Measurements from ENCODE around the gene PCSK1.

The PCSK1 gene

DNA sequence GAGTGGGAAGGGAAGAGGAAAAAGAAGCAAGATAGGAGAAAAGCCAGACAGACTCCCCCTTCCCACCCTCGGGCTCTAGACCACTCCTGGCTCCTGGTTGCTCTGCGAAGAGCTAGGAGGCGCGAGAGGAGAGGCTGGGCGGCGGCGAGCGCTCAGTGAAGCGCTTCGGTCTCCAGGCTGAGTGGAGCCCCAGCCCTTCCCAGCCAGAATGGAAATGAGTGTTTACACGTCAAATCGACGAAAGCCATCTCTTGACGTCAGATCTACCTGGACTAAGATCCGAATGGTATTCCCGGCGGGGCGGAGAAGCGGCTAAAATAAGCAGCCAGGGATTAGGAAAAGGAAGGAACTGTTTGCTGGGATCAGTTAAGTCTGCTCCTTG lies at the start of gene PCSK1:
PCSK1 (minus strand) TSS at position 183 of the 382 bp plus-strand sequence. CDS start 206 bp downstream, outside the sequence.
- DNase-seq (ENCODE audit: low spot score): peak; percentile 12

DNA sequence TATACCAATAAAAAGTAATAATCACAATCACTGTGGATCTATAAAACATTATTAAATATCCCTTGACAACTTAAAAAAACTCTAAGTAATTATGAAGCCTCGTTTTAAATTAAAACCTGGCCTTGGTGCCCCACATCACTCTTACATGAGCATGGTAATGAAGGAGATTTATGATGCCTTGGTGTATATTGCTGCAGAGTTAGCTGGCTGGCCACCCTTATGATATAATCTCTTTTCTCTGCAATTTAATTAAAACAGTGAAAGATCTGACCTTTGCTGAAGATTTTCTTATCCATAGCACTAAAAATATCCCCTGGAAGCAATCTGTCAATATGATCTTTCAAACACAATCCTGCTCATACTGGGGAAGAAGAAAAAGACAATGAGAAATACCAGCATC lies 48.8 kb upstream of the PCSK1 start:
- DNase-seq (ENCODE audit: low spot score): no peak

DNA sequence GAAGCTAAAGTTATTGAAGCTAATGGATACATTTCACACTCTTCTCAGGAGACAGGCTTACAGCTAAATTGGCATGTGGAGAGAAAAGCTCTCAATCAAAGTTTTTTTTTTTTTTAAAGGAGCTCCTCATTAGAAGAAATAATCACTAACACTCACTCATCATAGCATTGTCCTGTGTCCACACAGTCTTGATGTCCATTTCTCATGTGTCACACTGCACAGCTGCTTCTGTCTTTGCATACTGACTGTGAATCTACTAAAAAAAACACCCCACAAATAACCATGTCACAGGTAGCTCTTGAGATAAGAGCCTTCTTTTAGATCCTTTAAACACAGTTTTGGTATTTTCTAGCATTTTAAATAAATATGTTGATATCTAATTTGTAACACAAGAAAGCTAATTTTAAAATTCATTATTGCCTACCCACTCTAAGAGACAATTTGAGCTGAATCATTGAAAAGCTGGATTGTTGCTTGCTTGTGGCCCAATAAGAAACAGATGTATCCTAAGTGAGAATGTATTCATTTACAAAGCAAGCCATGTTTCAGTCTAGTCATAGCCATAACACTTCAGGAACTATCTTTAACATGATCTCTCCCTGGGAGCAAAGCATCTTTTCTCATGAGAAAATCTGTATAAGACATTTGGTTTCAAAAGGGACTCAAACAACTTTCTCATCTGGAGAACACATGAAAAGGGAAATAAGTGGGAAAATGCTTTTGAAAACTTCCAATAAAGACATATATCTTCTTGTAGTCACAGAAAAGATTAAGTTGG lies 48.1 kb upstream of the PCSK1 start:
- no peak for DNase-seq (ENCODE audit: low spot score)

DNA sequence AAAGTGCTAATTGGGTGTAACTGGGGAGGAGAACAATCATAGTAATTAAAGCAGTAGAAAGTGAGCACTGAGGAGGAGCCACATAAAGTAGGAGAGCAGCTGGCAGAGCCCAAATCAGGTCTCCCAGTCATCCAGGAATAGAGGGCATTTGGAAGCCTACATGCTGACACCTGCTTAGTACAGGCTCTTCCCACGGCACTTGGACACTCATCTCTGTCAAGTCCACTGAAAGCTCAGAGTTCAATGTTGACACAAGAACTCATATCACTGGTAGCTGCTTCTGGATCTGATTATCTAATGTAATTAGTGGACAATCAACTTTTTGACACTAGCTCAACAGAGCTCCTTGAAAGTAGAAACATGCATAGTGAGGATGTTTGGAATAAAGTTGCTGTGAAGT lies 45.9 kb upstream of the PCSK1 start:
- DNase-seq (ENCODE audit: low spot score): no peak

DNA sequence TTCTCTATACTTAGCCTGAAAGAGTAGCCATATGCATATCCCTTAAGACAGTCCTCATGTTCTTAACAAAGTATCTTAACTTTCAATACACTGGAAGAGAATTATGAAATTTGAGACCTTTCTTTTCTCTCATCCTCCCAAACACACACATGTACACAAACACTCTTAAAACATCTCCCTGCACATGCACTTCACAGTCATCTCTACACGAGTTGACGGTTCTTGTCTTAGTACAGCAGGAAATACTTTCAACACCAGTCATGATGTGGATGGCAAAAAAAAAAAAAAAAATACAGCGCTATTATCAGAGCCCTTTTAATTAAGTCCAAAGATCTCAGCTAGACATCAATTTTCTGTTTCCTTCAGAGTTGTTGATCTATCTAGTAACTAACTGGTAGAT lies 43.6 kb upstream of the PCSK1 start:
- no peak for DNase-seq (ENCODE audit: low spot score)

DNA sequence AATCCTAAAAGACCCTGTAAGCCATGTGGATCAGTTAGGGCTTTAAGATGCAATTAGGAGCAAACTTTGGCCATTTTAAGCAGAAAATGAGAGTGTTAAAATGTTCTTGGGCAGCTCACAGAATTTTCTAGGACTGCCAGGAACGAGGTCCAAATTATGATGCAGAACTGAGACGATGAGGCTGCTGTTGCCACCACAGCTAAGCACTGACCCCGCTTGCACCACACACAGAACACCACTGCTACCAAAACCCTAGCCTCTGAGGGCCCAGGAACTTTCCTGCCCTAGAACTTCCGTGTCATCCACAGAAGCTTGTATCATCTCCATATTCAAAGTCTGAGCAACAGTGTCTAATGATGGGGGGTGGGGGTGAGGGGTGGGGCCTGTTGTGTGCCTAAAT lies 41.0 kb upstream of the PCSK1 start:
- DNase-seq (ENCODE audit: low spot score): no peak

DNA sequence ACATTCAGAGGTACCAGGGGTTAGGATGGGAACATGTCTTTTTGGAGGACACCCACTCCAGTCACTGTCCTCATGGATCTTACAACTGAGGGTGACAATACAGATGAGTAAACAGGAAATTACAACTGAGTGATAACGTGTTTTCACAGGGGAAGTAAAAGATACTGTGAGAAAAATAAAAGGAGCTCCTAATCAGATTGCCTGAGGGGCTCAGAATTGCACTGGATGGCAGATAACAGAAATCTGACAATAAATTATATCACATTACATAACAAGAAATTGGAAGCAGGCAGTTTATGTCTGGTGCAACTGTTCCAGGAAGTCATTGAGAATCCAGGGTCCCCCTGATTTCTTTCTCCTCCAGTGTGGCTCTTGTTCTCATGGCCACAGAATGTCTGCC lies 40.1 kb upstream of the PCSK1 start:
- DNase-seq (ENCODE audit: low spot score): no peak

DNA sequence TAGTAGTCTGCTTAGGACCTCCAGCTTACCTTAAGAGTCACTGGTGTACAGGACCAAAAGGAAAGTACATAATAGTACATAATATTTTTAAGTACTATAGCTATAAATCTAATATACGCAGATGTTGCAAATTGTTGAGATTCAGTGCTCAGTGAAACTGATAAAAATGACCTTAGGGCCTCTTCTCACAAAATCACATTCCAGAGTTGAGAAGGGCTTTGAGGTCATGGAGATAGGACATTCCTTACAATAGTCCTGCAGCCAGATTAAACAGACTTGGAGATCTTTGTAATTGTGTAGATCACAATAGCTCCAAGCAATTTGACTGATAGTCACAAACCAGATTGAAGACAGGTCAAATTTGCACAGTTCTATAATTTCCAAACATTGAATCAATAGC lies 37.7 kb upstream of the PCSK1 start:
- DNase-seq (ENCODE audit: low spot score): no peak

DNA sequence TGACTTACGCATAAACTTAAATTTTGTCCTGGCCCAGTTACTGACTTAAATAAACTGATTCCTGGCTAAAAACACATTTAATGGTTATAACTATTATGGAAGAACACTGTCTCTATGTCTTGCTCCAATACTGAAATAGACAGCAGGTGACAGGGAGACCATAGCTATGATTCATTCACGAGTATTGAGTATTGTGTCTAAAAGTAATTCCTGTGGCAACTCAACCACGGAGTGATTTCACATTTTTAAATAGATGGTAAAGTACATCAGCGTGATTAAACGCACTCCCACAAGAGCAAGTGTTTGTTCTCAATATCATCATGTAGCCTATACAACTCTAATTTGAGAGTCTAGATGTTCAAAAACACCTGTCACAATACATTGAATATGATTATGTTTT lies 35.9 kb upstream of the PCSK1 start:
- DNase-seq (ENCODE audit: low spot score): no peak

DNA sequence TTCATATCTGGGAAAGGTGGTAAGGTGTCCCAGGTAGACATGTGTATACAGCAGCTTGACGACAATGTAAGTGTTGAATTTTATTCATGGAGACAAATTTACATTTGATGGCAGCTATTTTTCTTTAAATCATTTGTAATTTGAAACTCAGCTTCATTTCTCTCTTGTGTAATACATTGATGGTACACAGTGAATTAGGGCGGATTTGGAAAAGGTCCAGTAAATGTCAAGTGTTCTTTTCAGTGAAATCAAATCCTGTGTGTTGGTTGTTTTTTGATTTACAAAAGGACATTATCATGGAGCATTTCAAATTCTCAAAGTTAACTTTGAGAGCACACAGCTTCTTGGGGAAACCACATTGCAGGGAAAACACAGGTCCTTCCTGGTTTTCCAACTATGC lies 30.0 kb upstream of the PCSK1 start:
- no peak for DNase-seq (ENCODE audit: low spot score)

DNA sequence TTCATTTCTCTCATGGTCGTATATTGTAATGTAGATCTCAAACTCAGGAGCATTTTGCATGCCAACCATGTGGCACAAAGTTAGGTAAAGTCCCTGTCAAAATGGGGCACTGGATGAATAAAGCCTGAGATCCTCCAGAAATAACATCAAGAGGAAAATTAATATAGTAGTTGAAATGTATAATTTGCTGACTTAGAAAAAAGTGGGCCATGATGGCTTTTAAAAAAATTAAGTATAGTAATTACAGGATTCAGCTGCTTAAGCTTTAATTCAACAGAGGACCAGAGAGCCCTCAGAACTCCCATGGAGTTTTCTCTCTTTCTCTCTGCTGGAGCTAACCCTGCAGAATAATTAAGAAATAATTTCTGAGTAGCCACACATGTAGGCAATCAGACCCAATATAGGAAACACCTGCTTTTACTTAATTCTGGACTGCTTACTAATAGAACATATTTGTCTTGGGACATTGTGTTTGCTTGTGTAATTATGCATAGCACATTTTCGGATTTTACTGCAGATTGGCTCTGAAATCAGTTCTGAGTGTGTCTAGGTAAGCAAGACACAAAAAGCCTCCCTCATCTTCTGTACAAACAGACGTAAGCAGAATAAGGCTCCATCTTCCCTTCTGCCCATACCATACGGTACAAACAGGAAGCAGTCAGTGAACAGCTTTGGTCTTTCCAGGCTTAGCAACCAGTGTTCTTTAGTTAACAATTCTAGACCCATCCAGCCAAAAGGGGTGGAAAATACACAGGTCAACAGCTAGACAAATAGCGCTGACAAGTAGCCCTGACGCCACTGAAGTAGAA lies 26.5 kb upstream of the PCSK1 start:
- DNase-seq (ENCODE audit: low spot score): no peak

DNA sequence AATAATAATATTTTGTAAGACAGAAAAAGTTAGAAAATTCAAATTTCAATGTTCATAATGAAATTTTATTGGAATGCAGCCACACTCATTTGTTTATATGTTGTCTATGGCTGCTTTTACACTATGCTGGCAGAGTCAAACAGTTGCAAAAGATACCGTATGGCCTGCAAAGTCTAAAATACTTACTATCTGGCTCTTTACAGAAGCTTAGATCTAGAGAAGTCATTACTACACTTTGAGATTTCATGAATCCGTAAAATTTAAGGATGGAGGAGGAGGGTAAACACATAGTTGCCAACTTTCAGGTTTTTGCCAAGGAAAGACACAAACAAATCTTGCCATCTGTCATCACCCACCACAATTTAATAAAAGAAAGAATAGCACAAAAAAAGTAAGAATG lies 25.1 kb upstream of the PCSK1 start:
- no peak for DNase-seq (ENCODE audit: low spot score)

DNA sequence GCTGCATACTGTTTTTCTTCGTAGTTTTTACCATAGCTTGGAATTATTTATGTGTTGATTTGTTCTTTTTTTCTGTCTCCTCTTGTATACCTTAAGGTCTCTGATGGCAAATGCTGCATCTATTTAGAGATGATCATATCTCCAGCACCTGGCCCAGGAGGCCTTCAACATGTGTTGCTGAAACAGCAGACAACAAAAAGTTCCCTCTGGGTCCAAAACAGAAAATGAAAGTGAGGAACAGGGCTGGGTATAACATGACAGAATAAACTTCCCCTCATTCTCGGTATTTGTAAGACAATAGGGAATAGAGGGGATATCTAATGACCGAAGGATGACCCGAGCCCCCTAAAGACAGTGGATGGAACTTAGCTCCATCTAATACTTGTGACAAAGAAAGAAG lies 22.7 kb upstream of the PCSK1 start:
- no peak for DNase-seq (ENCODE audit: low spot score)

DNA sequence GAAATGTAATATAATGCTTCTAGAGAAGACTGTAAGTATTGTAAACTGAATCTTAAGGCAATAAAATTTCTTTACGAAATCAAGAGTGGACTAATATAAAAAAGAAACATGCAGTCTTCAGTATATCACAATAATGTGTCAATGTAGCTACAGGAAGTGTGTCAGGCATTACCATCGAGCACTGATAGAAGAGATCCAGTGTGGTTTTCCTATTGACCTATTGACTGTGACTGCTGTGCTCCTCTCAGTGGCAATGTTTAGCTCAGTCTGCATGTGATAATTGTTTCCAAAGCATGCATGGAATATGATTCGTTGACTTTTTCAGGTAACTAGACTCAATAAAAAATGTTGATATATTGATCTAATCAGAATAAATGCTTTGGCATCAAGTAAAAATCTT lies 20.3 kb upstream of the PCSK1 start:
- DNase-seq (ENCODE audit: low spot score): no peak

DNA sequence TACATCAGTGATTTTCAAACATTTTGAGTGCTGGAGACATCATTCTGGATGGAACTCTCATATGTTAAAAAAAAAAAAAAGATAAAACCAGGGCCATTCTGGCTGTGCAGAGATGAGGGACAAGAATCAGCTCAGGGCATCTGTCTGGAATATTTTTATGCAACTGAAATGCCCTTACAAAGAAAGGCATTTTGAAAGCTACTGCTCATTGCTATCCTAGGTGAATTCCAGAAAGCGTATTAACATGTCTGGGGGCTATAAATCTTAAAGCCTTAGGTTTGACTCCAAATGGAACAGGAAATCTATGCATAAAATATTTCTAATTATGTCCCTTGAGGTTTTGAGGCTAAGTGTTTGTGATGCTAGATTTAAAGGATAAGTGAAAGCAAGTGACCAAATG lies 14.9 kb upstream of the PCSK1 start:
- DNase-seq (ENCODE audit: low spot score): no peak

DNA sequence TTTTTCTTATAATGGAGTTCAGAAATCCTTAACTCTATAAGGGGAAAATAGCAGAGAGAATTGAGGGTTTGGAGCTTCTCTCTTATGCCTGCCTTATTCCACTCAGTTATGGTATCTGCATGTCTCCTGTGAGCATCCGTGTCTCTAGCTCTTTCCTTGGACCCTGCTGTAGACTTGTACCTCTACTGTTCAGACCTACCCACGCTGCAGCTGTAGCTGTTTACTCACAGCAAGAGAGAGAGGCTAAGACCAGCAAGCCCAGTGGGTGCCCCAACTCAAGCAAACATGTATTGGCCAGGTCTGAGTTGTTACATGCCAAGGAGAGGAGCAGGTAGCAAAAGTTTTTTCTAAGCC lies 7.1 kb upstream of the PCSK1 start:
- DNase-seq (ENCODE audit: low spot score): no peak

DNA sequence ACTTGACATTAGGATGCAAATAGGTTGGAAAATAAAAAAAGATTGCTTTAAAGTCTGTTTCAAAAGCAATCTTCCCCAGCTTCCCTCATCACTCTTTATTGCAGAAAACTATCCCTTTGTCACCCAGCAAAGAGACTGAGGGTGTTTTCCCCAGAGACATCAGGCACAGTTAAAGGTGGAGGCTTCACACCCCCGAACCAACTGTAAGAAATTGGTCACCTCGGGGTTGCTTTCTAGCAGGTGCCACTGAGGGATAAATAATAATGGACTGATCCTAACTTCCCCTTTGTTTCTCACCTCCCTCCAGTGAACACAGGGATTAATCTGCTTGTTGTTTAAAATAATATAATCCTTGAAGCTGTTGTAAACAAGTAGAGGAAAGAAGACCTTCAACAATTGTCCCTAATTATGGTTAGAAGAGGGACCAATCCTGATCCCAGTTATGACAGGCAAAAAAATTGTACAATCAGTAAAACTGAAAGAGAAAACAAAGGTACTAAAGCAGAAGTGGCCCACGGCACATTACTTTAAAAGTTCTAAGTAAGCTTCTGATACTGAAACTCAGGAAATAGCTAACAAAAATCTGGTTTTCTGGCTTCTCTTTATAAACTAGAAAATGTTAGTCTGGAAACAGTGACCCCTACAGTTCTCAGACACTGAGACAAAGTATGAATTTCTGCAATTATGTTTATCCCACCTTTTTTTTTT lies 6.6 kb upstream of the PCSK1 start:
- DNase-seq (ENCODE audit: low spot score): no peak

DNA sequence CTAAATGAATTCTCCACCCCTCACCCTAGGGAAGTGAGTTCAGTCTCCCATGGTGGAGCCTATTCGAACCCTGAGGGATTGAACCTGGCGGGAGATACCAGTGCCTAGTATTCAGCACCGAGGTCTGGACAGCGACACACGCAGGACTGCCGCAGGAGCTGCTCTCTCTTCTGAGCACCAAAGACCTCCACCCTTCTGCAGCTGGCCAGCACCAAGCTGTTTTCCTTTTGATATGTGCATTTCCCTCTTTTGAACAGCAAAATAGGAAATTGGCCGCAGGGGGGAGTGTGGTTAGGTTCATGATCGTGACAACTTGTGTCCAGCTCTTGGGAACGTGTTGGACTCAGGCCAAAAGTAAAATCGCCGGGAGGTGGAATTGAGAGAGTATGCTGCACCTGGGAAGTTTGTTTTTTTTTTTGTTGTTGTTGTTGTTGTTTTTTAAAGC lies 1.2 kb upstream of the PCSK1 start:
- peak; percentile 6 for DNase-seq (ENCODE audit: low spot score)

DNA sequence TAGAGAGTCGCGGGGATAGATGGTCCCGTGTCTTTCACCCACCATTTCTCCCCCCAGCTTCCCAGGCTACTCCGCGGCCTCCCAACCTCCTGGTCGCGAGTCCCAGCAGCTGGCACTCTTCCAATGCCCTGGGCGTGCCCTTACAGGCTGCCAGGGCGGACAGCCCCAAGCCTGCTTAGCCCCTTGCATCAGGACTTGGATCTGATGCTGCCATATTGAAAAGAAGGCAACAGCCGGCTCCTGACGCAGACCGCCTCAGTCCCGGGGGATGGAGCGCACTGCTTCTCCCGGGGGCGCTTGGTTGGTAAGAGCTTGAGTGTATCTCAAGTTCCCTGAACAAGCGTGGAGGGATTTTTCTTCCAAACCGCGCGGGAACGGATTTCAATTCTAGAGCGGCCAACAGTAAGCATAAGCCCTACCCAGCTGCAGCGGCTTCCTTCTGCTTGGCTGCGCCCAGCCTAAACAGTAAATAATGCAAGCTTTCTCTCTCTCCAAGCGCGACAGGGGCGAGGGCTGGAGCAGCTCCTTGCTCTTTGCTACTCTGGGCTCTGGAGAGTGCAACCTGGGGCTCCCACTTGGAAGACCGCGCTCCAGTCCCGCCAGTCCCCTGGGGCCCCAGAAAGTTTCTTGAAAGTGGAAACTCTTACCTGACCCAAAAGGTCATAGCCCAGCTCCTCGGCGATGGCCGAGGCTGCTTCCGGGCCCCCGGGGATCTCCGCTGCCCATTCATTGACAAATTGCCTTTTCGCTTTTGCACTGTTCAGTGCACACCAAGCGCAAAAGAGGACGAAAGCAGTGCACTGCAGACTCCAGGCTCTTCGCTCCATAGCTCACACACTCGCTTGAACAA lies 607 bp downstream of the PCSK1 start:
- no peak for DNase-seq (ENCODE audit: low spot score)

DNA sequence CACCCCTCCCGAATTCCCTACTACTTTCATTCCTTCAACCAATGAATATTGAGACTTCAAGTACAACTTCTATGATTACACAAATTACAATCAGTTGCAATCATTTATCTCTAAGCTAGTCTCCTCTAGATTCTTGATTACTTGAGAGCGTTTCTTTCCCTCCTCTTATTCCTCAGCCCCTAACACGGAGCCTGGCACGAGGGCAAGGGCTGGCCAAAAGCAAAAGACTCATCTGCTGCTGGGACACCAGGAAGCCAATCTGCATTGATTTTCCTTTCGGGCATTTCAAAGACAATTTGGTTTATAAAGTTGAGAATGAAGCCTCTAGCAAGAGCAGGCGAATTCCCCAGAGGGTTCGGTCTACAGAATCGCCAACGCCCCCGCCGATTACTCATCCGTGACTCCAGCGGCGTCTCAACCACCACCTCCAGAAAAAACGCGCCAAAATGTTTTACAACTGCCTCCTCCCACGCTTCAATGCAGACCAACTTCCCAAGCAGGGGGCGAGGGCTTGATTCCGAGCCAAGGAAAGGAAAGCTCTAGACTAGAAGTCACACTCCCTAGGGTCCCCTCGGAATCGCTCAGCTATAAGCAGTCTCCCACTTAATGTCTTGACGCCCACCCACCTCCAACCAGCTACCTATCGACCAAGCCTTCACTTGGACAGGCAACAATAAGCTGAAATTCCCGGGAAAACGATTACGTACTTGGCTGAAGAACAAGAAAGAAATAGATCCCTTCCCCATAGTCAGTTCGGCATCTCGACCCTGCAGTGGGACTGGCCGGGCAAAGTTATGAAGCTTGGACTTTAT lies 1.5 kb downstream of the PCSK1 start:
- DNase-seq (ENCODE audit: low spot score): no peak

DNA sequence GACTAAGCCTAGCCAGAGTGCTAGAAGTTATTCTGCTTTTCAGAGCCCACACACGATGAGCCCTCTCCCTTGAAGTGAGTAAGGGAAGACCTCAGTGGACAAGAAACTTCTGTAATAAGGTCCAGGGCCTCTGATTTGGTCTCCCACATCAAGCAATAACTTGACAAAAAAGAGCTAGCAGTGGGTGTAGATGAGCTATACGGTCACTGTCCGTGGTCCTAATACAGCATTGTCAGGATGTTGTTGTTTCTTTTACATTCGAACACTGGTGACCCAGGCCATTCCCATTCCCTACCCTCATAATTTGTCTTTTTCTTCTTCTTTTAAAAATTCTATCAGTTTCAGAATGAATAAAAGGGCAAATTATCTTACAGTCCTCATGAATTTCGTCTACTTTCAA lies 5.2 kb downstream of the PCSK1 start:
- no peak for DNase-seq (ENCODE audit: low spot score)

Data from cerebellar cortex (tissue), 1 donor.